SU-DHL-6 (cell line): ENCODE measurements around the gene SMCHD1.
"Not testable (repeated sequence)": the region's sequence is repeated elsewhere in the genome, so short reads cannot be mapped to it uniquely, and the experiment has no call there.

Experiments
- H2AFZ ChIP-seq: fragments of 200-600 bp; sonication (generic); 2 replicates; pipeline ENCODE4 v1.6.1; 2014; ENCODE audit warnings: low read depth, mild to moderate bottlenecking, moderate library complexity, mixed read lengths, antibody characterized with exemption, low read length; ENCODE audit not compliant: severe bottlenecking
- H3F3A ChIP-seq: fragments of 200-600 bp; shearing (Covaris generic); 2 replicates; pipeline ENCODE4 v1.6.0; 2016; ENCODE audit warnings: antibody characterized with exemption, mild to moderate bottlenecking; ENCODE audit not compliant: insufficient read depth
- H3K27ac ChIP-seq: fragments of 200-600 bp; sonication (generic); 2 replicates; pipeline ENCODE4 v1.5.1; 2016; ENCODE audit warnings: low read depth, mild to moderate bottlenecking, low read length, moderate library complexity, mixed read lengths
- H3K27me3 ChIP-seq: fragments of 200-600 bp; sonication (generic), shearing (Covaris generic); 2 replicates; pipeline ENCODE4 v1.6.0; 2014; ENCODE audit warnings: mild to moderate bottlenecking, low read length
- H3K36me3 ChIP-seq: fragments of 200-600 bp; sonication (generic); 2 replicates; pipeline ENCODE4 v1.6.1; 2014; ENCODE audit warnings: mild to moderate bottlenecking, low read length, mixed read lengths
- H3K4me2 ChIP-seq: fragments of 300-600, 200-600 bp; shearing (Covaris generic), sonication (generic); 2 replicates; pipeline ENCODE4 v1.6.0; 2014; ENCODE audit warnings: low read length, low read depth, mild to moderate bottlenecking; ENCODE audit not compliant: poor library complexity, severe bottlenecking
- H3K4me3 ChIP-seq: fragments of 200-600 bp; sonication (generic); 2 replicates; pipeline ENCODE4 v1.5.1; 2014; ENCODE audit warnings: antibody characterized with exemption, low read length, mild to moderate bottlenecking, mixed read lengths; ENCODE audit not compliant: insufficient read depth, poor library complexity, severe bottlenecking
- H3K79me2 ChIP-seq: fragments of 200-600 bp; sonication (generic); 2 replicates; pipeline ENCODE4 v1.6.1; 2014; ENCODE audit warnings: mild to moderate bottlenecking, low read length, moderate library complexity; ENCODE audit not compliant: insufficient read depth
- H3K9ac ChIP-seq: fragments of 200-600 bp; sonication (generic); 2 replicates; pipeline ENCODE4 v1.7.0; 2014; ENCODE audit warnings: mild to moderate bottlenecking, low read length
- H3K9me2 ChIP-seq: fragments of 200-600 bp; sonication (generic); replicated peaks from 2 replicates; pipeline ENCODE4 v1.6.1; 2014; ENCODE audit warnings: low read length; ENCODE audit not compliant: insufficient read depth
- H3K9me3 ChIP-seq: fragments of 200-600 bp; sonication (generic); 2 replicates; pipeline ENCODE4 v1.6.1; 2014; ENCODE audit warnings: low read length, mixed read lengths; ENCODE audit not compliant: insufficient read depth
- H4K20me1 ChIP-seq: fragments of 200-600 bp; sonication (generic); 2 replicates; pipeline ENCODE4 v1.6.1; 2014; ENCODE audit warnings: low read depth, mild to moderate bottlenecking, antibody characterized with exemption, low read length, moderate library complexity, mixed read lengths
- CTCF ChIP-seq: fragments of 200-600 bp; sonication (generic); IDR thresholded peaks from one replicate; pipeline ENCODE4 v1.5.1; 2017; ENCODE audit warnings: antibody characterized with exemption, mild to moderate bottlenecking, low read length, moderate library complexity; ENCODE audit not compliant: insufficient read depth, poor library complexity, severe bottlenecking
- EZH2phosphoT487 ChIP-seq: fragments of 200-600 bp; sonication (generic), shearing (Covaris generic); conservative IDR thresholded peaks from 2 replicates; pipeline ENCODE4 v1.6.1; 2018; ENCODE audit warnings: mild to moderate bottlenecking, antibody characterized with exemption, low read length, moderate library complexity, mixed read lengths

Gene SMCHD1

DNA sequence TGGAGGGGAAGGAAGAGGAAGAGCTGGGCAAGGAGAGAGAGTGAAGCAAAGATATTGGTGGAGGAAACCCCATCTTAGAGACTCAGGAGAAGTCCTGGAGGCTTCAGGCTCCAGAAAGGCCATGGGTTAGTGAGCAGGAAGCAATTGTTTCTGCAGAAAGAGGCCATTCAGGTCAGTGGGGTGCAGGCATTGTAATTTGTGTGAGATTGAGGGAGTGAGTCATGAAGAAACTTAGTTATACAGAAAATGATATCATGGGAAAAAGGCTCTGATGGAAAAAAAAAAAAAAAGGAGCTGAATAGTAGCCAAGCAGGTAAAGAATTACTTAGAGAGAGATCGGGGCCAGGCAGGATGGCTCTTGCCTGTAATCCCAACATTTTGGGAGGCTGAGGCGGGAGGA is 195.3 kb downstream of the SMCHD1 start:
- H3K27me3 ChIP-seq: no peaks in the 10 kb centered on the region
- no peaks in the 10 kb centered on the region for H3K9me3 ChIP-seq
- H4K20me1 ChIP-seq: no peaks in the 10 kb centered on the region
- no peaks in the 10 kb centered on the region for H3K79me2 ChIP-seq
- no peak overlapping the region for H3K4me3 ChIP-seq
- no peak overlapping the region for H3K27ac ChIP-seq
- H3K9ac ChIP-seq: no peak overlapping the region
- TF ChIP-seq CTCF: no peak
- TF ChIP-seq EZH2phosphoT487: no peak
- no peak overlapping the region for H3K4me2 ChIP-seq
- no peaks in the 10 kb centered on the region for H3F3A ChIP-seq
- H2AFZ ChIP-seq: no peak overlapping the region
- no peaks in the 10 kb centered on the region for H3K9me2 ChIP-seq
- no peaks in the 10 kb centered on the region for H3K36me3 ChIP-seq

GRCh38 chr18:2851771-2852170 is 196.2 kb downstream of the SMCHD1 start:
- Histone ChIP-seq H4K20me1 (no peaks in the 10 kb centered on the region), H3K9me3 (no peaks in the 10 kb centered on the region), H2AFZ (no peak overlapping the region), H3K4me3 (no peak overlapping the region), H3K9me2 (no peaks in the 10 kb centered on the region), H3K79me2 (no peaks in the 10 kb centered on the region), H3K9ac (no peak overlapping the region), H3K36me3 (no peaks in the 10 kb centered on the region), H3K27ac (no peak overlapping the region), H3K27me3 (no peaks in the 10 kb centered on the region), H3K4me2 (no peak overlapping the region), H3F3A (no peaks in the 10 kb centered on the region)
- TF ChIP-seq CTCF (no peak), EZH2phosphoT487 (no peak)

DNA sequence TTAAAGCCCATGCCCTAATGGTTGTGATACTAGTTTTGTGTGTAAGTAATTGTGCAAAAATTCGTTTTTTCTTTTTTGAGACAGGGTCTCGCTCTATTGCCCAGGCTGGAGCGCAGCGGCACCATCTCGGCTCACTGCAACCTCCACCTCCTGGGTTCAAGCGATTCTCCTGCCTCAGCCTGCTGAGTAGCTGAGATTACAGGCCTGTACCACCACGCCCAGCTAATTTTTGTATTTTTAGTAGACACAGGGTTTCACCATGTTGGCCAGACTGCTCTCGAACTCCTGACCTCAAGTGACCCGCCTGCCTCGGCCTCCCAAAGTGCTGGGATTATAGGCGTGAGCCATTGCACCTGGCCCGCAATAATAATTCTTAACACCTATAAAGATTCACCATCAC is 196.9 kb downstream of the SMCHD1 start:
- not testable (repeated sequence) for H3K4me3 ChIP-seq, H4K20me1 ChIP-seq, H2AFZ ChIP-seq, H3K36me3 ChIP-seq, H3K27ac ChIP-seq, H3K27me3 ChIP-seq, H3K9me3 ChIP-seq, H3K9ac ChIP-seq, H3K4me2 ChIP-seq, H3K9me2 ChIP-seq, H3K79me2 ChIP-seq, H3F3A ChIP-seq

- Histone ChIP-seq H3K9me2 (no peaks in the 10 kb centered on the region), H3F3A (no peaks in the 10 kb centered on the region), H2AFZ (no peak overlapping the region), H3K9ac (no peak overlapping the region), H3K27ac (no peak overlapping the region), H3K27me3 (no peaks in the 10 kb centered on the region), H4K20me1 (no peaks in the 10 kb centered on the region), H3K4me3 (no peak overlapping the region), H3K4me2 (no peak overlapping the region), H3K9me3 (no peaks in the 10 kb centered on the region), H3K36me3 (no peaks in the 10 kb centered on the region), H3K79me2 (no peaks in the 10 kb centered on the region)
- TF ChIP-seq CTCF: no peak
- no peak for TF ChIP-seq EZH2phosphoT487
Measured at GRCh38 chr18:2853173-2853925, 197.8 kb downstream of the SMCHD1 start.
